DMS 273 (cell line): Measurements from ENCODE around the gene CCDC9B.

ENCODE experiments used
- DNase-seq: peaks from one replicate; lab custom pipeline; 2025; ENCODE audit not compliant: unreplicated experiment; lab: John Stamatoyannopoulos, UW

Gene CCDC9B

DNA sequence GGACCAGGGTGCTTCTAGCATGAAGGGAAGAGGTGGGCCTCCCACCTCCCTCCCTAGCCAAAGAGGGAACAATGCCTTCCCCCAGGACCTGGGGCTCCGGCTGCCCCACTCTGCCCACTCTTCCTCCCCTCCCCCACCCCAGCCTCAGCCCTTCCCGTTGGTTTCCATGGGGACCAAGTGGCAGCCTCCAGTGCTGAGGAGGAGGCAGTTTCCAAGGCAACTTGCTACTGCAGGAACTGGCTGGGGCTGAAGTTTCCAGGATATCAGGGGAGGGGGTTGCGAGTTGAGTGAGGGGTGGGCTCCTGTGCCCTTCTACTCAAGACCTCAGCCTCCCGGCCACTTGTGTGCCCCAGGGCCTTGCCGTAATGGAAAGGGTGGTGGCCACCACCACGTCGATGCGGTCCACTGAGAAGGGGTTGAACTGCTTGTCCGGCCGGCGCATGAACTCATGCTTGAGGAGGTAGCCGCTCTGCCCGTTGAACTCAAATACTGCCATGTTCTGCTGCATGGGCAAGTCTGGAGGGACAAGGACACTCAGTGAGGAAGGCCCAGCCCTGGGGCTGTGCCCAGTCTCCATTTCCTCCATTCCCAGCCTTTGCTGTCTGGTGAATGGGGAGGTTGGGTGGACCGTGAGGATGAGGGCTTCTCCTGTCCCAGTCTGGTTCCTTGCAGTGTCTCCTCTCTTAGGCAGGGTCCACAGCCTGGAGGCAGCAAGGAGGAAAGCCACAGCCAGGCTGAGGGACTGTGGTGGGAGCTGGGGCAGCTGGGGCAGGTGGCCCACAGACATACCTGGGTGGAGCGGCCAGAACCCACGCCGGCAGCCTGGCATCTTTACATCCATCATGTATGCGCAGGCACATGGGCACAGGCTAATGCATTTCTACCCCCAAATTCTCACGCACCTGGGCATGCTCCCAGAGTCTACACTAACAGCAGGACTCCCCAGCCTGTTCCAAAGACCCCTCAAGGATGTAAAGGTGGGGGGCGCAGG is 46.5 kb downstream of the CCDC9B start:
- no peak for DNase-seq

DNA sequence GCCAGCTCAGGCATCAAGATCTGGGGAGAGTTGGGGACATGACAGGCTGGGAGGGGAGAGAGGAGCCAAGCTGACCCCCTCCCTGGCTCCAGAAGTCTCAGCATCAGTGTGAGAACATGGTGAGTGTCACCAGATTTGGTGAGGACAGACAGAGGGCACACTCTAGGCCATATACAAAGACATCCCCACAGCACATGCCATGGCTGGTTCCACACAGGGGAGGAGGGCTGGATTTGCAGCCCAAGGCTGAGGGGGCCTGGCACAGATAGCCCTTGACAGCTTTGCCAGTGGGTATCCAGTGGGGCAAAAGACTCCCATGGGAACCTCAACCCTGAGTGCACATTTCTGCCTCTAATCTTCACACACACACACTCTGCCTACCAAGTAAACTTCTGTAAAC is 47.7 kb downstream of the CCDC9B start:
- DNase-seq, result no peak

DNA sequence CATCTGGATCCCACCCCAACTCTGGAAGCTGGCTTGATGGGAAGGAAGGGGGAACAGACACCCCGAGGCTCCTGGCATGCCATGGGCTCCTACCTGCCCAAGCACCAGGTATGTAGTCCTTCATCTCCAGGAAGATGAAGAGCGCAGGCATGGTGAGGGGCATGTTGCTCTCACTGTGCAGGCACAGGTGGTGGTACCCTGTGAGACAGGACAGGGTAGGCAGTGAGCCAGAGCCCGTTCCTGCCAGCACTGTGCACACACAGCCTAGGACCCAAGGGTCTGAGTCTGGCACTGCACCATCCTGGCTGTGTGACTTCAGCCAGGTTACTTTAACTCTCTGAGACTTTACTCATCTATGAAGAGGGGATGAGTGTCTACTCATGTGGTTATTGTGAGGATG is 48.5 kb downstream of the CCDC9B start:
- no peak for DNase-seq

DNA sequence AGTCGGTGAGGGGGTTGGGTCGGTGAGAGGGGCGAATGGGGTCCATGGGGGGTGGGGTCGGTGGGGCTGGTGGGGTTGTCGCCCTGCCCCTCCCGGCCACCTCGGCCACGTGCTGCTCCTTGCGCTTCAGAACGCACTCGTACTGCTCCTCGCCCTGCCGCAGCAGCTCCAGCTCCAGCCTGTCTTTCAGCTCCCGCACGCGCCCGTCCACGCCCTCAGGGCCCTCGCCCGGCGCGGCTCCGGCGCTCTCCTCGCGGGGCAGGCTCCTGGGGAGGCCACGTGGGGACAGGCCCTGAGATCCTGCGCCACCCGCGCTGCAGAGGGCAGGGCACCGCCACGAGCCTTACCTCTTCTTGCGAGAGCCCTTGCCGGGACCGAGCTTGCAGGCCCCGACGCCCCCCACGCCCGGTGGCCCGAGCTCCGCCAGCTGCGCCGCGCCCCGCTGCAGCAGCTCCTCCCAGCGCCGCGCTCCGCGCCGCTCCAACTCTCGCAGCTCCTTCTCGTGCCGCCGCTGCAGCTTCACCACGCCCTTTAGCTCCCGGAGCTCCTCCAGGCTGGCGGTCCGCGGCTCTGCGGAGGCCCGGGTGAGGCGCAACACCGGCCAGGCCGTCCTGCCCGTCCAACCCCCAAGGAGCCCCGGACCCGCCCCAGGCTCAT is 49.7 kb downstream of the CCDC9B start:
- peak; percentile 79 for DNase-seq

DNA sequence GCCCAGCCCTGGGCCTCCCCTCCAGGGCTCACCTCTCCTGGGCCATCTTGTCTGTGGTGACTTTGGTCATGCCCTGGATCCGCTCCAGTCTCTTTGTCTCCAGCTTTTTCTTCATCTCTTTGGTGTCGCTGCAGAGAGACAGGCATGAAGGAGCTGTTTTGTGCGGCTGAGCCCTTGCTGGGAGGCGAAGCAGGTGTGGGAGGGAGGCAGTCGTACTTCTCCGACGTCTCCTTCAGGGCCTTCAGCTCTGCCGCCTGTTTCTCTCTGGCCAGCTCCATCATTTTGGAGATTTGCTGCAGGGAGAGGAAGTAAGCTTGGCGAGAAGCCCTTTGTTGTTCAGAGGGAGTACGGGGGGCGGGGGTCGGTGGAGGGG is 50.2 kb downstream of the CCDC9B start:
- no peak for DNase-seq

DNA sequence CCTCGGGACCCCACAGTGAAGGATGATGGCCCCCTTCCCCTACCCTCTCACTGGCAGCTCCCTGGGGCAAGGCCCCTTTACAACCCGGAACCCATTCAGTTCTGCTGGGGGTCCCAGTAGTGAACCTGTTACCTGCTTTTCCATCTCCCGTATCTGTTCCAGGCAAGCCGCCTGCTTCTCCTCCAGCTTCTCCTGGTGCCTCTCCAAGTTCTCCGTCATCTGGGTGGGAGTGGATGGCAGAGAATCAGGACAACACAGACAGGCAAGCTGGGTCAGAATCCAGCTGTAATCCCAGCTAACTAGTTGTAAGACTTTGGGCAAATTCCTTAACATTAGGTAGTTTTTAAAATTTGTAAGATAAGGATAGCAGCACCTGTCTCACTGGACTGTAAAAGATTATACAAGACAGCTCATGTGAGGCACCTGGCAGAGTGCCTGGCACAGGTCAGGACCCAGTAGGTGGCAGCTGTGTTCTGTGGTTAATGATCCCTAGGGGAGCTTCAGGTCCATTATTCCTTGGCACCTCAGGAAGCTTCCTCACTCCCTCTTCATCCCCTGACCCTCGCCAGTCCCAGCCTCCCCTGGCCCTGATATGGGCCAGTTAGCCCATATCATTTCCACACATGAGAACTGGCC is 51.5 kb downstream of the CCDC9B start:
- peak; percentile 56 for DNase-seq

DNA sequence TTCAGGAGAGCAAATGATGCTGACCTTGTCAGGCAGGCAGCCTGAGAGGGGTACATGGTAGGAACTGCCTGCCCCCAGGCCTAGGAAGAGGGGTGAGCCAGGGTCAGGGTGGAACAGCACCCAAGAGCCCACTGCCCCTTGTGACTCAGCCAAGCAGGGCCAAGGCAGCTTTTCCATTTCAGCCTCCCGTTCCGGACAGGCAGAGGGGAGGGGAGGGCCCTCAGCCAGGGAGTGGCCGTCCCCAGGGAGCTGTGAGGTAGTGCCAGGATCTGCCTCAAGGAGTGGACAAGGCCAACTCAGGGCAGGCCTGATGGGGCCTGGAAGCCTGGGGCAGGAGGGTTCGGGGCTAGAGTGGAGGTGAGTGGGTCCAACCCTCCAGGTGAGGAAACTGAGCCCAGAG is 52.8 kb downstream of the CCDC9B start:
- DNase-seq, result no peak

DNA sequence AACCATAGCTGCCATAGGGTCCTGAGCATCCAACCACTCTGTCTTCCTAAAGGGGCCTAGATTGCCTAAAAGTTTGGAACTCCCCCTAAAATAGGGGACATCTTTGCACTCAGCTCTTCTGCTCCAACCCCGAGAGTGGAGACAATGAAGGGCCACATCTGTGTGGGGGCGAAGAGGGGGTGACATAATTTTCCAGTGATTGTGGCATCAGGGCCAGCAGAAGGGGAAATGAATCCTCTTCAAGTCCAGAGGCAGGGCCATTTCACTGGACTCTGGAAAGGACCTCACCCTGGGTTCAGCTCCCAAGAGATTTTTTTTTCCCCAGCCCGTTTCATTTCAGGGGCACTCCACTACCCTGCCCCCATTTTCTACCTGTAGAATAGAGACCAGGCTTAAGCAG is 53.2 kb downstream of the CCDC9B start:
- DNase-seq, result no peak

DNA sequence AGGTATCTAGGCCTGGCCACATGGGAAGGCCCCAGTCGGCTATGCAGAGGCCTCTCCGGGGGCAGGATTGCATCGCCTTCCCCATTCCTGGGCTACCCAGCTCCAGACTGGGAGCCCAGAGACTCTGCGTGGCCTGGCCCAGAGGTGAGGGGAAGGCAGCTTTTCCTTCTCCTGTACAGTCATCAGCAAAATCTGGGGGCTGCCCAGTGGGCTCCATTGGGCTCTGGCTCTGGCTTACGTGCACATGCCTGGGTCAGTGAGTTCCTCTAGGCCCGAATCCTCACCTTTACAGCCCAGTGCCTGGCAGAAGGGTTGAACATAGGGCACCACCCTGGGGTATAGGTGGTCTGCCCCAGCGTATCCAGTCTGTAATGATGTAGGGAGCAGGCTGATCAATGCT is 53.9 kb downstream of the CCDC9B start:
- DNase-seq, result no peak

DNA sequence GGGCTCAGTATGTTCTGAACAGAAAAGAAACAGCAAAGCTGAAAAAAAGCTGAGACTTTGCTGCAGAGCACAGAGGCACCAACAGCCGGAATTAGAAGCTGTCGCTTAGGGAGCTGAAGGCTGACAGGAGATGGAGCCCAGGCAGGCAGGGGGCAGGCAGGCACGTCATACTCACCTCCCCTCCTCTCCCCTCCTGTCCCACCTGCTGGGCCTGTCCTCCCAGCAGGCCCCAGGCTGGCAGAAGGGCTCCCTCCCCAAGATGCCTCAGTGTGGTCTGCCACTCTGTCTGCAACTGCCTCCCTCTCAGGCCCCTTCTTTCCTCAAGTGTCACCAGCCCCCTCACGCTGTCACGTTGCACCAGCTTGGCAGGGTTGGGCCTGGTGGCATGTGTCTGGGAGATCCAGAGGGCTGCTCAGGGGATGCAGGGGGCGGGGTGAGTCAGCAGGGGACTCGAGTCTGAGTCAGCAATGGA is 54.6 kb downstream of the CCDC9B start:
- peak; percentile 29 for DNase-seq

DNA sequence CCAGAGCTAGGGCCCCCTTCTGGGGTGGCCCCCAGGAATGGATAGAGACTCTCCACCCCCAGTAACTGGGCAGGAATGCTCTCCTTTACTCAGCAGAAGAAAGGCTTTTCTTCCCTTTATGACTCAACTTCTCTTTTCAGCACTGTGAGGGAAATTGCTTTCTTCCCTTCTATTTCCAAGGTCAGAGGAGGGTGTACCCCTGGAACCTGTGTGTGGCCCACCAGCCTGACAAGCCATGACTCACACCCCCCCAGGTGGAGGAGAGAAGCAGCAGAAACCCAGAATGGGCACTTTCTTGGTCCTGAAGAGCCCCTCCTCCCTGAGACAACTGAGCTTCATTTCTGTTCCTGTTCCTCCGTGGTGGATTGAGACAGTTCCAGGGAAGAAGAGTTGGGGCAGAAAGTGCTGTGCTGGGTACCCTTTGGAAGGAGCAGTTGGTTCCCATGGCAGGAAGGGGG is 55.2 kb downstream of the CCDC9B start:
- no peak for DNase-seq

DNA sequence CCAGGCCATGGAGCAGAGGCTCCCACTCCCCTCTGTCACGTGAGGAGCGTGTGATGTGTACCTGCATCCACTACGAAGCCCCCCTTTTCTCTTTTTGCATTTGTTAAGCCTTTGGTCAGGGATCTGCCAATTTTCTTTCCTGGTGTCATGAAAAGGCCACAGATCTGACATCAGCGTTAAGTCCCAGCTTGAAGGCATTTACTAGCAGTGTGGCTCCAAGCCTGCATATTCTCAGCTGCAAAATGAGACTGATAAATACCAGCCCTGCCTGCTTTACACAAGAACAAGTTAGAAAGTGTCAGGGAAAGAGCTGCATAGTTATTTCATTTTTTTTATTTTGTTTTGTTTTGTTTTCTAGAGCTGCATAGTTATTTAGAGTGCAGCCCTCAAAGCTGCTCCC is 55.6 kb downstream of the CCDC9B start:
- DNase-seq, result no peak

DNA sequence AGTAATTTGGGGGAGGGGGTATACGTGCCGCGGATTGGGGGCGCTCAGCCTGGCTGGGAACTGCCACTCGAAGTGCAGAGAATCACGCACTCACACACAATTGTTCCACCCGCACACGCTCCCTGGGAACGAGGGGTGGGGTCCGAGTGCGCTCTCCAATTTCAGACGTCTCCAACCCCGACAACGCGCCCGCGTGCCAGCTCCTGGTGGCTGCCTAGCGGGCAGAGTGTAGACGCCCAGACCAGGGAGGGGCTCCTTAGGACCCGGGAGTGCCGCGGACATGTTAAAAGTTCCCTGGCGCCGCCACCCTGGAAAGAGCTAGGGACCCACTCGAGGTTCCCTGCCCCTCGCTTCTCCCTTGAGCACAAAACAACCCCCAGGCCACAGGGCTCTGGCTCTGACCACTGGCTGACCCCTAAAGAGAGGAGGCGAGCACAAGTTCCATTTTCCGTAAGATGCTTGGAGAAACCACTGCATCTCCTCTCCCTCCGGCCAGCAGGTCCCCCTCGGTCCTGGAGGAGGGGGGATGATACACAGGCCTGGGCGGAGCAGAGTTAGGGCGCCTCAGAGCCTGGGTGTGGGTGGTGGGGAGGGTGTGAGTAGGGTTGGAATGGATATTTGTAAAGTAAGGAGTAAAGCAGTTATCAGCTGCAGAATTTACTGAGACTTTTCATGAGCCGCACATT is 57.0 kb downstream of the CCDC9B start:
- DNase-seq, result no peak

DNA sequence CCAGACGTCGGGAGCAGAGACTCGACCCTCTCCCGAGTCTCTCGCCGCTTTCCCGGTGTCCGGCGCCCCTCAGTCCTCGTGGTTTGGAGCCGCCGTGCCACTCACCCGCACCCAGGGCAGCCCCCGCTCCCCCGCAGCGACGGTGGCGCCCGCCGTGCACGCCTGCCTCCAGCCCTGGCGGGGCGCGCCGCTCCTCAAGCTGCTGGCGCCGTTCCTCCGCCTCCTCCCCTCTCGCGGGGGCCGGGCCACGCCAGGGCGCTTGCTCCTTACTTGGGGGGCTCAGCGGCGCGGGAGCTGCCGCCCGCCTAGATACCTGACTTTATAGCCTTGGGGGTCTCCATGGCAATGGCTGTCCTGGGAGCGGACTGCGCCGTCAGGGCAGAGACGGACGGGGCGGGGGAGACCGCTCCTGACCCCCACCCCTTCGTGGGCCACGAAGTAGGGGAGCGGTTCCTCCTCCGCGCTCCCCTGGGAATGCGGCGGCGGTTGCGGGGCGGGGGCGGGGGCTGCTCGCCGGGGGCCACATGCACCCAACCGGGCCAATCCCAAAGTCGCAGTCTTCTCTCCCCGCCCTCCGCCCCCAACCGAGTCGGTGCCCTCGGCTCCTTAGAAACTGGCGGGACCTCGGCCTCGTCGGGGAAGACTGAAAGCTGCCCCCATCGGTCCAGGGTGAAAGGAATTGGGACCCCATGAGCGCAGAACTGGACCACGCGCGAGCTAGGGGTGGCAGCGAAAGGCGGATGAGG is 57.7 kb downstream of the CCDC9B start, which contains the start of gene ANKRD63:
Gene ANKRD63, minus strand, starts transcription at position 196 of the 746 bp plus-strand sequence. CDS start 478 bp downstream, outside the sequence.
- DNase-seq, result peak; percentile 72

DNA sequence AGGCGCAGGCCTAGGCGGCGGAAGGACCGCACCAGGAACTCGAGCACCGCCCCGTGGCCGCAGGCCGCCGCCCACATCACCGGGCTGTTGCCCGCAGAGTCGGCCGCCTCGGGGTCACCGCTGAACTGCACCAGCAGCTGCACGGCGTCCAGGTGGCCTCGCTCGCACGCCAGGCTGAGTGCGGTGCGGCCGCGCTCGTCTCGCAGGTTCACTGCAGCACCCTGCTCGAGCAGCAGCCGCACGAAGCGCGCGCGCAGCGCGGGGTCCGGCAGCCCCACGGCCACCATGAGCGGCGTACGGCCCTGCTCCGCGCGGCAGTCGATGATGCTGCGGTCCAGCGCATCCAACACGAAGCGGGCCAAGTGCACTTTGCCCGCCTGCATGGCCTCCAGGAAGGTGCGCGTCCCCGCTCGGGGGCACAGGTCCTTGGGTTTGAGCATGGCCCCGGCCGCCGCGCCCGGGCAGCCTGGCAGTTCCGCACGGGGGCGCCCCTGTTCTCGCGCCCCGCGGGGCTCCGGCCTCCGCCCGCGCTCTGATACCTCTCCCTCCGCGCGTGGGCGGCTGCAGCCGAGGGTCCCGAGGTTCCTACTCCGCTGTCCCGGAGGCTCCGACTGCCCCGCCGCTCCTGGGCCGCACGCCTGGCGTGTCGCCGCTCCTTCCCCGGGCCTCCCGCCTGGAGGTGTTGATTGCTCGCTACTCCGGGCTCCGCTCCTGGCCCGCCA is 58.4 kb downstream of the CCDC9B start:
- peak; percentile 76 for DNase-seq

DNA sequence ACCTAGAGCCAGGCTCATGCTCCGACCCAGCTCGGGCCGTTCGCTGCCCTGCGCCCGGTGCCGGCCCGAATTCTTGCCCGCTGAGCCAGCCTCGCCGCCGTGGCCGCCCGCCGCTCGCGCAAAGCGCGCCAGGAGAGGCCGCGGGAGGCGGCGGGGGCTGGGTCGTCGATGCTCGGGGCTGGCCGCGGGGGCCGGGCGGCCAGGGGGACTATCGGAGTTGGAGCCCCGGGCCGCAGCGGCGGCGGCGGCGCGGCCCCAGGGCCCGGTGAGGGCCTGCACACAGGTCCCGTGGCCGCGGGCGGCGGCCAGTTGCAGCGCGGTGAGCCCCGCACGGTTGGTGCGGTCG is 59.0 kb downstream of the CCDC9B start:
- no peak for DNase-seq
